Peyer's patch (tissue), 4 donors: Measurements from ENCODE around the gene COL8A1. TPM values are rescaled to one million over a fixed set of nuclear protein-coding genes. Genes with fewer than 3 reads are reported as not detected.

Experiments
- DNase-seq, 3 donors: peaks; one replicate each; pipeline ENCODE4 v3.0.0-alpha.2; 2017 to 2019
- H3K27ac ChIP-seq, 4 donors: fragments of 200-600 bp; sonication (generic); one replicate each; pipeline ENCODE4 v1.5.1; 2016 to 2019
- H3K27me3 ChIP-seq, 2 donors: fragments of 200-600 bp; sonication (generic); one replicate each; pipeline ENCODE4 v1.5.1; 2019
- H3K36me3 ChIP-seq, 3 donors: fragments of 200-600 bp; sonication (generic); one replicate each; pipeline ENCODE4 v1.5.1; 2016 to 2019
- H3K4me1 ChIP-seq, 4 donors: fragments of 200-600 bp; sonication (generic); one replicate each; pipeline ENCODE4 v1.5.1; 2016 to 2019
- H3K4me3 ChIP-seq, 4 donors: fragments of 200-600 bp; sonication (generic); 1 replicate in 3 of 4; 2 replicates in 1 of 4; pipeline ENCODE4 v1.5.1; 2016 to 2019; ENCODE audit warnings: mild to moderate bottlenecking in 1 of 4
- H3K9me3 ChIP-seq, 4 donors: fragments of 200-600 bp; sonication (generic); one replicate each; pipeline ENCODE4 v1.5.1; 2016 to 2019; ENCODE audit warnings: mild to moderate bottlenecking in 1 of 4
- POLR2A ChIP-seq, 2 donors: fragments of 450-650 bp; IDR thresholded peaks; one replicate each; pipeline ENCODE4 v1.5.1; 2017; ENCODE audit warnings: antibody characterized with exemption in 2 of 2, mild to moderate bottlenecking in 2 of 2, moderate library complexity in 2 of 2
- total RNA-seq, 4 donors: library from RNA; depleted of rRNA; stranded (reverse); fragments of >200 nt; gene quantifications; one replicate each; pipeline ENCODE4 v1.1.0, GENCODE V29; 2016
- TF ChIP-seq, protein P1 (sequence below), 6 experiments: fragments of 450-650 bp in 4 of 6; fragments of 200-600 bp in 2 of 6; sonication (generic) in 1 of 6; IDR thresholded peaks; one replicate each; pipeline ENCODE4 v1.5.1; 2017 to 2019; ENCODE audit warnings: antibody characterized with exemption in 6 of 6, mild to moderate bottlenecking in 3 of 6, moderate library complexity in 1 of 6

Gene COL8A1
- total RNA-seq, 4 donors from 2014 or later: 2.3 to 5.3 (median 3.3) TPM; not detected in 1

DNA sequence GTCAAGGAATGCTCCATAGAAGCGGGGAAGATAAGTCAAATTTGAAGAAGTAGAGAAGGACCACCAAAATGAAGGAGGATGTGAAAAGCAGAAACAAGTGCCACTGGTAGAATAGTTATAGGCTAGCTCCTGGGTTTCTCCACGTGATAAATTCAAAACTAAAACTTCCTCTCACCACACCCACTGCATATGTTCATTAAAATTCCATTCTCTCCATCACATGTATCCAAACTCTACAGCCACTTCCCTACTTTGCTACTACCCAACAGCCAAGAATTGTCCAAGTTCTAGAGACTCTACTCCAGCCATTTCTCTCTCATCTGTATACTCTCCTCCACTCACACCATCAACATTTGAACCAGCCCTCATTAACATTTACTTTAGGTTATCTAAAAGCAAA, 60.5 kb downstream of the COL8A1 start:
- TF ChIP-seq, protein P1, sequence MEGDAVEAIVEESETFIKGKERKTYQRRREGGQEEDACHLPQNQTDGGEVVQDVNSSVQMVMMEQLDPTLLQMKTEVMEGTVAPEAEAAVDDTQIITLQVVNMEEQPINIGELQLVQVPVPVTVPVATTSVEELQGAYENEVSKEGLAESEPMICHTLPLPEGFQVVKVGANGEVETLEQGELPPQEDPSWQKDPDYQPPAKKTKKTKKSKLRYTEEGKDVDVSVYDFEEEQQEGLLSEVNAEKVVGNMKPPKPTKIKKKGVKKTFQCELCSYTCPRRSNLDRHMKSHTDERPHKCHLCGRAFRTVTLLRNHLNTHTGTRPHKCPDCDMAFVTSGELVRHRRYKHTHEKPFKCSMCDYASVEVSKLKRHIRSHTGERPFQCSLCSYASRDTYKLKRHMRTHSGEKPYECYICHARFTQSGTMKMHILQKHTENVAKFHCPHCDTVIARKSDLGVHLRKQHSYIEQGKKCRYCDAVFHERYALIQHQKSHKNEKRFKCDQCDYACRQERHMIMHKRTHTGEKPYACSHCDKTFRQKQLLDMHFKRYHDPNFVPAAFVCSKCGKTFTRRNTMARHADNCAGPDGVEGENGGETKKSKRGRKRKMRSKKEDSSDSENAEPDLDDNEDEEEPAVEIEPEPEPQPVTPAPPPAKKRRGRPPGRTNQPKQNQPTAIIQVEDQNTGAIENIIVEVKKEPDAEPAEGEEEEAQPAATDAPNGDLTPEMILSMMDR (IDR thresholded peaks at IDR 0.05): no peak
- no peak for TF ChIP-seq POLR2A (IDR thresholded peaks at IDR 0.05)
- H3K4me1 ChIP-seq: no peaks in the 10 kb centered on the region

DNA sequence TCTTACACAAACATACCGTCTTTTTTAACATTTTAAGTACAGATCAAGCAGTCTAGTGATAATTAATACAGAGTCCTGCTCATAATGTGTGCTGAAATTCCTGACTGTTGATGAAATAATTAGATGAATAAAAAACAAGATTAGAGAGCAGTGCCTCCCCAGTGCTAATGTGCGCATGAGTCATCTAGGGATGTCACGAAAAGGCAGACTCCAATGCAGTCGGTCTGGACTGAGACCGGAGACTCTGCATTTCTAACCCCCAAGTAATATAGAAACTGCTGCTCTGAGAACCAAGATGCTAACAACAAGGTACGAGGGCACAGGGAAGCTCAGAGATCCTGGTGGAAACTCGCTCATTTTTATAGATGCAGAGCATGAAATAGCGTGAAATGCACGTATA, 61.4 kb downstream of the COL8A1 start:
- Histone ChIP-seq H3K27ac (no peak overlapping the region), H3K4me1 (no peaks in the 10 kb centered on the region), H3K4me3 (no peak overlapping the region), H3K9me3 (no peaks in the 10 kb centered on the region), H3K27me3 (no peaks in the 10 kb centered on the region), H3K36me3 (no peaks in the 10 kb centered on the region)
- TF ChIP-seq POLR2A (IDR thresholded peaks at IDR 0.05): no peak
- TF ChIP-seq, protein P1 (IDR thresholded peaks at IDR 0.05): no peak
- no peak for DNase-seq

More for the DNA sequence above, 60.5 kb downstream of the COL8A1 start:
- no peak for DNase-seq
- no peaks in the 10 kb centered on the region for H3K9me3 ChIP-seq
- H3K36me3 ChIP-seq: no peaks in the 10 kb centered on the region
- no peaks in the 10 kb centered on the region for H3K27me3 ChIP-seq
- no peak overlapping the region for H3K27ac ChIP-seq
- H3K4me3 ChIP-seq: no peak overlapping the region

DNA sequence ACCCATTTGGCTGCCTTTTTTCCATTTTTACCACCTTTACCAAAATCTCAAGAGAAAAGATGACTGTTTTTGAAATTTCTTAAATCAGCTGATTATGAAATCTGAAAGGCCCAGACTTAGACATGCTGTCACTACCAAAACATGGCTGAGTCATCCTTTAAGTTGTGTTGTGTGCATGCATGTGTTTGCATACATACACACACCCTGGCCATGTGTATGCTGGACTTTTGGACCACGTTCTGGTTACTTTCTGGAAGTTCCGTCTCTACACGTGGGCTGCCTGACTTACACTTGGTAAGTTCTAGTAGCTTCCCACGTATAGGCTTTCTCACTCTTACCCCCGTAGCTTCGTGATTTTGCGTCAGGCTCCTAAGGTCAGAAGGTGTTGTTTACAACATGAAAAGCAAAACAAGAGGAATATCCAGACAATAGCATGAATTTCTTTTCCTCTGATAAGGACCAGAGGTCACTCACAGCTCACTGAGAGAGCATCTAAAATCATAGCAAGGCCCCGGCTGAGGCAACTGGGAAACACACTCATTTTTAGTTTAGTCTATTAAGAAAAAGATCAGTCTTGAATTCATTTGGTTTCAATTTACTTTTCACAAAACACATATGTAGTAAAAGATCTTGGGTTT, 62.4 kb downstream of the COL8A1 start:
- TF ChIP-seq, protein P1 (IDR thresholded peaks at IDR 0.05): no peak
- TF ChIP-seq POLR2A (IDR thresholded peaks at IDR 0.05): no peak
- DNase-seq: no peak

DNA sequence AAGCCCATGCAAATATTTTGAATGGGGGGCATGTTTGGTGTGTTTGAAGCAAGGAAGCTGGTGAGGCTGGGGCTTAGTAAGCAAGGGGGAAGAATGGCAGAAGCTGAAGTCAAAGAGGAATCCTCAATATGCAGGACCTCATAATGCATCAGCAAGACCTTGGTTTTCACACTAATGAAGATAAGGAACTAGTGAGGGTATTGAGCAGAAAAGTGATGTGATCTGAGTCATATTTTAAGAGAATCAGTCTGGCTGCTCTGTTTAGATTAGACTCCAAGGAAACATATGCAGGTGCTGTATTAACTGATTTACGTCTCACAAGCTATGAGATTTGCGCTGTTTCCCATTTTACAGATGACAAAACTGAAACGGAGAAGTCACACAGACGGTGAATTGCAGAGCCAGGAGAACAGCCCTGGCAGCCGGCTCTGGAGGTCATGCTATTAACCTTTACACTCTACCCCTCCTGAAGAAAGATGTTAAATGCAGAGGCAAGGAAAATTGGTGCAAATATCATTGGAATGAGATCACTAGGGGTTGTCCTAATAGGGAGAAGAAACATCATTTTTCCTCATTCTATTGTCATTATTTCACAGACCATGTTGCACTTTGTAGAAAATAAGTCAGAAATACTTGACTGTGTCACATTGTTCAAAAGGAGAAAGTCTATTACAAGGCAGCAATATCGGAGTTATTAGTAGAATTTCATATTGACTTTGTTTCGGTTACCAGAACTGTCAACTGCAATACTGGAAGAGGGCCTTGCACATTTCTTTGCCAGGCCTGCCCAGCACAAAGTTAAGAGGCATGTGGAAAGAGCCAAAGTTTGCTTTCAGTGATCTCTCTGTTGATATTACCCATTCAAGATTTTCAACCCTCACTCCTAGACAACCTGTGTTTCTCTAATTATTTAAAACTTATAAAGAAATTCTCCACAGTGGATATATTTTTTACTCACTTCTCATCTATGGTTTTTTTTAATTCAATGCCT, 64.9 kb downstream of the COL8A1 start:
- no peaks in the 10 kb centered on the region for H3K36me3 ChIP-seq
- DNase-seq: no peak
- no peak overlapping the region for H3K4me3 ChIP-seq
- no peaks in the 10 kb centered on the region for H3K27me3 ChIP-seq
- no peaks in the 10 kb centered on the region for H3K4me1 ChIP-seq
- H3K9me3 ChIP-seq: no peaks in the 10 kb centered on the region
- TF ChIP-seq POLR2A (IDR thresholded peaks at IDR 0.05): no peak
- TF ChIP-seq, protein P1 (IDR thresholded peaks at IDR 0.05): no peak
- H3K27ac ChIP-seq: no peak overlapping the region

More for the DNA sequence above, 62.4 kb downstream of the COL8A1 start:
- no peaks in the 10 kb centered on the region for H3K9me3 ChIP-seq
- H3K36me3 ChIP-seq: no peaks in the 10 kb centered on the region
- no peak overlapping the region for H3K27ac ChIP-seq
- no peaks in the 10 kb centered on the region for H3K4me1 ChIP-seq
- H3K27me3 ChIP-seq: no peaks in the 10 kb centered on the region
- no peak overlapping the region for H3K4me3 ChIP-seq

DNA sequence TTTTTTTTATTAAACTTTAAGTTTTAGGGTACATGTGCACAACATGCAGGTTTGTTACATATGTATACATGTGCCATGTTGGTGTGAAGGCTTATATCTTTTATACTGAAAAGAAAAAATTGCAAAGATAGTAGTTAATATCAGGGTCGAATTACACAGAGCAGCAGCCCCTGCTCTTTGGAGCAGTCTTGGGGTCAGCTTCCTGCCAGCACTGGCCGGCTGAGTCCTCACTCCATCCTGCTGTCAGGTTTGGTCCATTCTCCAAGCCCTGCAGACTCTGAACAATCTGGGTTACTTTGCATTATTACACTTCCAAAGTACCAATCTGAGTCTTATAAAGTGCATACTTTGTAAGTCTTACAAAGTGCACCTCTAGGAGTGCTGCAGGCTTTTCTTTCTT, 66.0 kb downstream of the COL8A1 start:
- Histone ChIP-seq H3K4me3 (no peak overlapping the region), H3K27ac (no peak overlapping the region), H3K27me3 (no peaks in the 10 kb centered on the region), H3K9me3 (no peaks in the 10 kb centered on the region), H3K36me3 (no peaks in the 10 kb centered on the region), H3K4me1 (no peaks in the 10 kb centered on the region)
- no peak for DNase-seq
- TF ChIP-seq, protein P1 (IDR thresholded peaks at IDR 0.05): no peak
- no peak for TF ChIP-seq POLR2A (IDR thresholded peaks at IDR 0.05)
